GM23338 (cell line): ENCODE data around the gene PIK3CB. TPM values are rescaled to one million over a fixed set of nuclear protein-coding genes. Genes with fewer than 3 reads are reported as not detected.

ENCODE experiments used
- ATAC-seq: fragments of 200-7000 bp; cut with Tn5 transposase; 3 replicates; pipeline ENCODE4 v1.9.1; 2020
- DNase-seq: peaks from one replicate; pipeline ENCODE4 v3.0.0-alpha.2; 2015; ENCODE audit warnings: low spot score
- H2AFZ ChIP-seq: fragments of 200-600 bp; sonication (generic); 2 replicates; pipeline ENCODE4 v1.8.0; 2016; ENCODE audit warnings: antibody characterized with exemption, mild to moderate bottlenecking, moderate library complexity
- H3F3A ChIP-seq: fragments of 200-600 bp; sonication (generic); replicated peaks from 2 replicates; pipeline ENCODE4 v1.8.0; 2017; ENCODE audit warnings: antibody characterized with exemption, mixed run types, low read depth
- H3K27ac ChIP-seq: fragments of 200-600 bp; sonication (generic); 2 replicates; pipeline ENCODE4 v1.6.1; 2016; ENCODE audit warnings: low read depth
- H3K27me3 ChIP-seq: fragments of 200-600 bp; sonication (generic); 2 replicates; pipeline ENCODE4 v1.8.0; 2016; ENCODE audit warnings: mild to moderate bottlenecking, mixed run types, moderate library complexity; ENCODE audit not compliant: insufficient read depth
- H3K36me3 ChIP-seq: fragments of 200-600 bp; sonication (generic); 2 replicates; pipeline ENCODE4 v1.8.0; 2016; ENCODE audit warnings: mild to moderate bottlenecking; ENCODE audit not compliant: insufficient read depth
- H3K4me1 ChIP-seq: fragments of 200-600 bp; sonication (generic); 2 replicates; pipeline ENCODE4 v1.8.0; 2016; ENCODE audit warnings: mild to moderate bottlenecking, moderate library complexity; ENCODE audit not compliant: insufficient read depth
- H3K4me2 ChIP-seq: fragments of 200-600 bp; sonication (generic); 2 replicates; pipeline ENCODE4 v1.7.1; 2017; ENCODE audit warnings: mixed run types
- H3K4me3 ChIP-seq: fragments of 200-600 bp; sonication (generic); 2 replicates; pipeline ENCODE4 v1.6.1; 2016; ENCODE audit warnings: mixed run types
- H3K79me2 ChIP-seq: fragments of 200-600 bp; sonication (generic); replicated peaks from 2 replicates; pipeline ENCODE4 v1.8.0; 2017; ENCODE audit warnings: mild to moderate bottlenecking; ENCODE audit not compliant: insufficient read depth
- H3K9me2 ChIP-seq: fragments of 200-600 bp; sonication (generic); 2 replicates; pipeline ENCODE4 v1.8.0; 2017; ENCODE audit not compliant: insufficient read depth
- H4K20me1 ChIP-seq: fragments of 200-600 bp; sonication (generic); replicated peaks from 2 replicates; pipeline ENCODE4 v1.8.0; 2017; ENCODE audit warnings: mild to moderate bottlenecking; ENCODE audit not compliant: insufficient read depth
- H3K27ac Mint-ChIP-seq: 2 replicates; pipeline ENCODE4 v1.8.0; 2020; ENCODE audit warnings: inconsistent platforms, mild to moderate bottlenecking, moderate library complexity, mixed read lengths
- H3K27me3 Mint-ChIP-seq: 3 replicates; pipeline ENCODE4 v1.8.0; 2022; ENCODE audit warnings: low read depth, mild to moderate bottlenecking, moderate library complexity, mixed read lengths, inconsistent platforms; ENCODE audit not compliant: insufficient read depth, poor library complexity
- H3K36me3 Mint-ChIP-seq: 3 replicates; pipeline ENCODE4 v1.8.0; 2021; ENCODE audit warnings: low read depth, mild to moderate bottlenecking, inconsistent platforms, moderate library complexity, mixed read lengths
- H3K4me1 Mint-ChIP-seq: 3 replicates; pipeline ENCODE4 v1.8.0; 2020; ENCODE audit warnings: mild to moderate bottlenecking, inconsistent platforms, mixed read lengths
- H3K4me3 Mint-ChIP-seq: 3 replicates; pipeline ENCODE4 v1.8.0; 2021; ENCODE audit warnings: moderate library complexity, mild to moderate bottlenecking, inconsistent platforms, mixed read lengths
- H3K9me3 Mint-ChIP-seq: 3 replicates; pipeline ENCODE4 v1.8.0; 2020; ENCODE audit warnings: moderate library complexity, mild to moderate bottlenecking, inconsistent platforms, mixed read lengths
- EZH2 ChIP-seq: fragments of 200-600 bp; sonication (generic); IDR thresholded peaks from one replicate; pipeline ENCODE4 v1.8.0; 2017; ENCODE audit warnings: antibody characterized with exemption, mild to moderate bottlenecking, low read depth; ENCODE audit not compliant: unreplicated experiment
- JUNB ChIP-seq: IDR thresholded peaks from one replicate; pipeline ENCODE4 v1.6.1; 2016; ENCODE audit warnings: antibody characterized with exemption; ENCODE audit not compliant: unreplicated experiment
- NANOG ChIP-seq: IDR thresholded peaks from 2 replicates; pipeline ENCODE4 v1.6.1; 2016; ENCODE audit warnings: antibody characterized with exemption, borderline replicate concordance
- POLR2AphosphoS5 ChIP-seq: IDR thresholded peaks from 2 replicates; pipeline ENCODE4 v1.6.1; 2016; ENCODE audit warnings: antibody characterized with exemption, low read depth
- STAT1 ChIP-seq: IDR thresholded peaks from one replicate; pipeline ENCODE4 v1.6.1; 2016; ENCODE audit warnings: antibody characterized with exemption; ENCODE audit not compliant: unreplicated experiment
- ZNF114 ChIP-seq: fragments of 250-450 bp; sonication (Bioruptor Pico); IDR thresholded peaks from 2 replicates; pipeline ENCODE4 v1.5.0; 2020; ENCODE audit warnings: mild to moderate bottlenecking, moderate library complexity
- ZNF331 ChIP-seq: fragments of 250-450 bp; sonication (Bioruptor Pico); IDR thresholded peaks from 2 replicates; pipeline ENCODE4 v1.5.0; 2020; ENCODE audit warnings: low read depth, mild to moderate bottlenecking, moderate library complexity
- polyA plus RNA-seq: library from polyadenylated mRNA; unstranded; fragments of >200 nt; fragmentation: Nextera tagmentation; extraction: Ambion mirVana; gene quantifications from 2 replicates; pipeline ENCODE4 v1.2.1, GENCODE V29; 2016
- total RNA-seq: library from RNA; depleted of rRNA; stranded (reverse); fragments of >200 nt; shearing (Covaris generic); gene quantifications from 2 replicates; pipeline ENCODE4 v1.2.3, GENCODE V29; 2014
- TF ChIP-seq, protein P1 (sequence below): fragments of 250-450 bp; sonication (Bioruptor Pico); IDR thresholded peaks from 2 replicates; pipeline ENCODE4 v1.5.0; 2020; ENCODE audit warnings: mild to moderate bottlenecking, moderate library complexity

PIK3CB gene
- total and polyA plus RNA-seq, 2 experiments from 2014 or later = 13.3 to 32.4 TPM

DNA sequence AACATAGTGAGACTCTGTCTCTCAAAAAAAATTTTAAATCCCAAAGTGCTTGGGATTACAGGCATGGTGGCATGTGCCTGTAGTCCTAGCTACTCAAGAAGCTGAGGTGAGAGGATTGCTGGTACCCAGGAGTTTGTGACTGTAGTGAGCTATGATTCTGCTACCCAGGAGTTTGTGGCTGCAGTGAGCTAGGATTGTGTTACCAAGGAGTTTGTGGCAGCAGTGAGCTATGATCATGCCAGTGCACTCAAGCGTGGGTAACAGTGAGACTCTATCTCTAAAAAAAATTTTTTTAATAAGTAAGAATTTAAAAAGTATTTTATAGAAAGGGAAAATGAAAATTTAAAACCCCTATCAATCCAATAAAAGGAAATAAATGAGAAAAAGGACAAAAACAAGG lies 156.6 kb downstream of the PIK3CB start:
- H4K20me1 ChIP-seq = peaks cover 2% of the 10 kb centered on the region; the same call in 1 of the 2 replicates
- no peak overlapping the region for H3K27ac Mint-ChIP-seq
- no peaks in the 10 kb centered on the region for H3K36me3 ChIP-seq
- H3K36me3 Mint-ChIP-seq = peaks cover 38% of the 10 kb centered on the region; the same call in 2 of the 3 replicates
- H2AFZ ChIP-seq = no peak overlapping the region
- H3K4me3 ChIP-seq = no peak overlapping the region
- H3K4me2 ChIP-seq = no peak overlapping the region
- H3F3A ChIP-seq = no peaks in the 10 kb centered on the region
- no peak for DNase-seq
- H3K79me2 ChIP-seq = no peaks in the 10 kb centered on the region
- H3K27me3 ChIP-seq = no peaks in the 10 kb centered on the region
- H3K4me1 Mint-ChIP-seq = peaks cover 9% of the 10 kb centered on the region; the same call in 2 of the 3 replicates
- peaks cover 6% of the 10 kb centered on the region; the same call in 2 of the 3 replicates for H3K9me3 Mint-ChIP-seq
- no peaks in the 10 kb centered on the region; the same call in none of the 2 replicates for H3K4me1 ChIP-seq
- H3K27me3 Mint-ChIP-seq = no peaks in the 10 kb centered on the region
- ATAC-seq = no peak
- H3K27ac ChIP-seq = no peak overlapping the region
- no peak for TF ChIP-seq EZH2
- TF ChIP-seq NANOG = no peak
- TF ChIP-seq JUNB = no peak
- no peak for TF ChIP-seq ZNF114 (CRISPR knock-in tag)
- TF ChIP-seq STAT1 = no peak
- TF ChIP-seq POLR2AphosphoS5 = no peak
- H3K4me3 Mint-ChIP-seq = no peak overlapping the region
- no peaks in the 10 kb centered on the region for H3K9me2 ChIP-seq

DNA sequence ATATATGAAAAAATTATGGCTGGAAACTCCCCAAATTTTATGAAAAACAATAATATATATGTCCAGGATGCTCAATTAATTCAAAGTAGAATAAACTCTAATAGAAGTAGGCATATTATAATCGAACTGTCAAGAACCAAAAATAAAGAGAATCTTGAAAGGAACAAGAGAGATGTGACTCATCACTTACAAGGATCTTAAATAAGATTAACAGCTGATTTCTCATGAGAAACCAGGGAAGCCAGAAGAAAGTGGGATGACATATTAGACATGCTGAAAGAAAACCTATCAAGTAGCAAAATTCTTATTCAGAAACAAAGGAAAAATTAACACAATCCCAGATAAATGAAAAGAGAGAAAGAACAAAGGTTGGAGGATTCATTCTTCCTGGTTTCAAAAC lies 159.3 kb downstream of the PIK3CB start:
- Histone ChIP-seq H3K79me2 (no peaks in the 10 kb centered on the region), H3F3A (no peaks in the 10 kb centered on the region), H3K4me3 (no peak overlapping the region), H3K36me3 (no peaks in the 10 kb centered on the region), H3K27ac (no peak overlapping the region), H3K4me1 (peaks cover 3% of the 10 kb centered on the region), H3K27me3 (no peaks in the 10 kb centered on the region), H3K9me2 (no peaks in the 10 kb centered on the region), H4K20me1 (peaks cover 2% of the 10 kb centered on the region; the same call in 1 of the 2 replicates), H2AFZ (no peak overlapping the region), H3K4me2 (no peak overlapping the region)
- H3K27me3 Mint-ChIP-seq = no peaks in the 10 kb centered on the region
- H3K27ac Mint-ChIP-seq = no peak overlapping the region
- peaks cover 6% of the 10 kb centered on the region; the same call in 2 of the 3 replicates for H3K9me3 Mint-ChIP-seq
- ATAC-seq = no peak
- H3K36me3 Mint-ChIP-seq = peaks cover 42% of the 10 kb centered on the region; the same call in 2 of the 3 replicates
- DNase-seq = no peak
- no peak overlapping the region for H3K4me3 Mint-ChIP-seq
- peaks cover 13% of the 10 kb centered on the region; the same call in 2 of the 3 replicates for H3K4me1 Mint-ChIP-seq
- no peak for TF ChIP-seq POLR2AphosphoS5

DNA sequence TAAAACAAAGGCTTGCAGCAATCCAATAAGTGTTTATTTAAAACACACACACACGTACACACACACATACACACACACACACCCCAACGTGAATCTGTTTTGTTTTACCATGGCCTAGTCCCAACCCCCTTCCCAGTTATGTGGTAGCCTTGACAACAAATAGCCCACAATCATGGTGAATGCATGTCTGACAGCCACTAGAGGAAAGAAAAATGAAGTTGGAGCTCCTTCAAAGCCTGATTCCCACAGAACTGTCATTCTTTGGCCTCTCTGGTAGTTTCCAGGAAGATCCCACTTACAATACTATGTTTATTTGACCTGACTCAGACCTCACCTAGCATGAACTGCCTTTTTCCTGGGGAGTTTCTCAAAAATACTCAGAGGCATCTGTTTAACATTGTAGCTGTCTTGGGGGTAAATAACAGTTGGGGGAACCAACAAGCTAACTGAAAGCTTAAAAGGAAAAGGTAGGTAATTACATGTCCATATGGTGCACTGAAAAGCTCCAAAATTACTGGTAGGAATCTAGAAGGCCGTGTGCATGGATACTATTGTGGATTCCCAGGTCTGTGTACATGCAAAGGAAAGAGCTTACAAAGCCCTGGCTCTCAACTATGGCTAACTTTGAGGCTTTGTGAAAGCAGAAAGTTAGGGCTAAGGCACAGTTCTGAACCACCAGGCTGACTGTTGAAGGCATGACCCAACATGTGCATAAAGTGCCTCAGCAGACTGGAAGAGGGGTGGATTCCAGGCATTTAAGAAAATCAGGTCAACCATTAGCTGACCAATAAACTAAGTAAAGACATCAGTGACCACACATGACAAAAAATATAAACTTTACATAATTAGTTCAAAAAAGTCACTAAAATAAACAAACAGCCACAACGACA lies 160.8 kb downstream of the PIK3CB start:
- Mint-ChIP-seq H3K27ac (peak overlapping the region; percentile 82), H3K4me3 (no peak overlapping the region), H3K4me1 (peaks cover 19% of the 10 kb centered on the region; the same call in 2 of the 3 replicates), H3K27me3 (peaks cover 1% of the 10 kb centered on the region), H3K9me3 (peaks cover 6% of the 10 kb centered on the region; the same call in 2 of the 3 replicates), H3K36me3 (peaks cover 42% of the 10 kb centered on the region; the same call in 2 of the 3 replicates)
- ATAC-seq (peak; percentile 24; the same call in 1 of the 3 replicates), DNase-seq (peak; percentile 40)
- Histone ChIP-seq H3F3A (no peaks in the 10 kb centered on the region), H3K36me3 (no peaks in the 10 kb centered on the region), H3K27me3 (no peaks in the 10 kb centered on the region), H3K9me2 (no peaks in the 10 kb centered on the region), H3K4me1 (peaks cover 6% of the 10 kb centered on the region), H3K79me2 (no peaks in the 10 kb centered on the region), H4K20me1 (peaks cover 2% of the 10 kb centered on the region; the same call in 1 of the 2 replicates), H3K4me2 (no peak overlapping the region), H3K4me3 (no peak overlapping the region), H2AFZ (no peak overlapping the region), H3K27ac (peak overlapping the region; percentile 78; the same call in 1 of the 2 replicates)
- TF ChIP-seq NANOG = no peak
- TF ChIP-seq, protein P1, sequence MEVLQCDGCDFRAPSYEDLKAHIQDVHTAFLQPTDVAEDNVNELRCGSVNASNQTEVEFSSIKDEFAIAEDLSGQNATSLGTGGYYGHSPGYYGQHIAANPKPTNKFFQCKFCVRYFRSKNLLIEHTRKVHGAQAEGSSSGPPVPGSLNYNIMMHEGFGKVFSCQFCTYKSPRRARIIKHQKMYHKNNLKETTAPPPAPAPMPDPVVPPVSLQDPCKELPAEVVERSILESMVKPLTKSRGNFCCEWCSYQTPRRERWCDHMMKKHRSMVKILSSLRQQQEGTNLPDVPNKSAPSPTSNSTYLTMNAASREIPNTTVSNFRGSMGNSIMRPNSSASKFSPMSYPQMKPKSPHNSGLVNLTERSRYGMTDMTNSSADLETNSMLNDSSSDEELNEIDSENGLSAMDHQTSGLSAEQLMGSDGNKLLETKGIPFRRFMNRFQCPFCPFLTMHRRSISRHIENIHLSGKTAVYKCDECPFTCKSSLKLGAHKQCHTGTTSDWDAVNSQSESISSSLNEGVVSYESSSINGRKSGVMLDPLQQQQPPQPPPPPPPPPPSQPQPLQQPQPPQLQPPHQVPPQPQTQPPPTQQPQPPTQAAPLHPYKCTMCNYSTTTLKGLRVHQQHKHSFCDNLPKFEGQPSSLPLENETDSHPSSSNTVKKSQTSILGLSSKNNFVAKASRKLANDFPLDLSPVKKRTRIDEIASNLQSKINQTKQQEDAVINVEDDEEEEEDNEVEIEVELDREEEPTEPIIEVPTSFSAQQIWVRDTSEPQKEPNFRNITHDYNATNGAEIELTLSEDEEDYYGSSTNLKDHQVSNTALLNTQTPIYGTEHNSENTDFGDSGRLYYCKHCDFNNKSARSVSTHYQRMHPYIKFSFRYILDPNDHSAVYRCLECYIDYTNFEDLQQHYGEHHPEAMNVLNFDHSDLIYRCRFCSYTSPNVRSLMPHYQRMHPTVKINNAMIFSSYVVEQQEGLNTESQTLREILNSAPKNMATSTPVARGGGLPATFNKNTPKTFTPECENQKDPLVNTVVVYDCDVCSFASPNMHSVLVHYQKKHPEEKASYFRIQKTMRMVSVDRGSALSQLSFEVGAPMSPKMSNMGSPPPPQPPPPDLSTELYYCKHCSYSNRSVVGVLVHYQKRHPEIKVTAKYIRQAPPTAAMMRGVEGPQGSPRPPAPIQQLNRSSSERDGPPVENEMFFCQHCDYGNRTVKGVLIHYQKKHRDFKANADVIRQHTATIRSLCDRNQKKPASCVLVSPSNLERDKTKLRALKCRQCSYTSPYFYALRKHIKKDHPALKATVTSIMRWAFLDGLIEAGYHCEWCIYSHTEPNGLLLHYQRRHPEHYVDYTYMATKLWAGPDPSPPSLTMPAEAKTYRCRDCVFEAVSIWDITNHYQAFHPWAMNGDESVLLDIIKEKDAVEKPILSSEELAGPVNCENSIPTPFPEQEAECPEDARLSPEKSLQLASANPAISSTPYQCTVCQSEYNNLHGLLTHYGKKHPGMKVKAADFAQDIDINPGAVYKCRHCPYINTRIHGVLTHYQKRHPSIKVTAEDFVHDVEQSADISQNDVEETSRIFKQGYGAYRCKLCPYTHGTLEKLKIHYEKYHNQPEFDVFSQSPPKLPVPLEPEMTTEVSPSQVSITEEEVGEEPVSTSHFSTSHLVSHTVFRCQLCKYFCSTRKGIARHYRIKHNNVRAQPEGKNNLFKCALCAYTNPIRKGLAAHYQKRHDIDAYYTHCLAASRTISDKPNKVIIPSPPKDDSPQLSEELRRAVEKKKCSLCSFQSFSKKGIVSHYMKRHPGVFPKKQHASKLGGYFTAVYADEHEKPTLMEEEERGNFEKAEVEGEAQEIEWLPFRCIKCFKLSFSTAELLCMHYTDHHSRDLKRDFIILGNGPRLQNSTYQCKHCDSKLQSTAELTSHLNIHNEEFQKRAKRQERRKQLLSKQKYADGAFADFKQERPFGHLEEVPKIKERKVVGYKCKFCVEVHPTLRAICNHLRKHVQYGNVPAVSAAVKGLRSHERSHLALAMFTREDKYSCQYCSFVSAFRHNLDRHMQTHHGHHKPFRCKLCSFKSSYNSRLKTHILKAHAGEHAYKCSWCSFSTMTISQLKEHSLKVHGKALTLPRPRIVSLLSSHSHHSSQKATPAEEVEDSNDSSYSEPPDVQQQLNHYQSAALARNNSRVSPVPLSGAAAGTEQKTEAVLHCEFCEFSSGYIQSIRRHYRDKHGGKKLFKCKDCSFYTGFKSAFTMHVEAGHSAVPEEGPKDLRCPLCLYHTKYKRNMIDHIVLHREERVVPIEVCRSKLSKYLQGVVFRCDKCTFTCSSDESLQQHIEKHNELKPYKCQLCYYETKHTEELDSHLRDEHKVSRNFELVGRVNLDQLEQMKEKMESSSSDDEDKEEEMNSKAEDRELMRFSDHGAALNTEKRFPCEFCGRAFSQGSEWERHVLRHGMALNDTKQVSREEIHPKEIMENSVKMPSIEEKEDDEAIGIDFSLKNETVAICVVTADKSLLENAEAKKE = no peak
- TF ChIP-seq ZNF331 (CRISPR knock-in tag) = no peak
